ENCODE data around the gene MAP3K15.

Gene MAP3K15

GRCh38 chrX:19514791-19515614 lies at the start of gene MAP3K15:
MAP3K15 (minus strand) TSS chrX:19515508; CDS start chrX:19515261, 247 bp downstream.
- no peak for DNase-seq (ENCODE audit: low spot score)

GRCh38 chrX:19564606-19565005 lies 49.3 kb upstream of the MAP3K15 start:
- DNase-seq (ENCODE audit: low spot score) = no peak

- DNase-seq (ENCODE audit: low spot score) = no peak
These were observed 48.4 kb upstream of the MAP3K15 start for GRCh38 chrX:19563746-19564145.

- DNase-seq (ENCODE audit: low spot score) = no peak
These were observed 48.0 kb upstream of the MAP3K15 start for GRCh38 chrX:19563327-19563726.

GRCh38 chrX:19560611-19561010 lies 45.3 kb upstream of the MAP3K15 start:
- no peak for DNase-seq (ENCODE audit: low spot score)

- DNase-seq (ENCODE audit: low spot score) = no peak
These were observed 42.5 kb upstream of the MAP3K15 start for GRCh38 chrX:19557822-19558221.

- DNase-seq (ENCODE audit: low spot score) = no peak
These were observed 40.9 kb upstream of the MAP3K15 start for GRCh38 chrX:19556202-19556601.

- no peak for DNase-seq (ENCODE audit: low spot score)
These were observed 40.4 kb upstream of the MAP3K15 start for GRCh38 chrX:19555683-19556082.

- no peak for DNase-seq (ENCODE audit: low spot score)
These were observed 39.9 kb upstream of the MAP3K15 start for GRCh38 chrX:19555236-19555635.

GRCh38 chrX:19554786-19555185 lies 39.5 kb upstream of the MAP3K15 start:
- no peak for DNase-seq (ENCODE audit: low spot score)

- no peak for DNase-seq (ENCODE audit: low spot score)
These were observed 37.5 kb upstream of the MAP3K15 start for GRCh38 chrX:19552793-19553192.

GRCh38 chrX:19549838-19550237 lies 34.5 kb upstream of the MAP3K15 start:
- DNase-seq (ENCODE audit: low spot score) = no peak

- no peak for DNase-seq (ENCODE audit: low spot score)
These were observed 33.6 kb upstream of the MAP3K15 start for GRCh38 chrX:19548934-19549333.

- DNase-seq (ENCODE audit: low spot score) = no peak
These were observed 33.0 kb upstream of the MAP3K15 start for GRCh38 chrX:19548279-19548678.

GRCh38 chrX:19545651-19546050 lies 30.3 kb upstream of the MAP3K15 start:
- no peak for DNase-seq (ENCODE audit: low spot score)

GRCh38 chrX:19544693-19545305 lies 29.5 kb upstream of the MAP3K15 start:
- peak; percentile 57 for DNase-seq (ENCODE audit: low spot score)

GRCh38 chrX:19543951-19544381 lies 28.7 kb upstream of the MAP3K15 start:
- no peak for DNase-seq (ENCODE audit: low spot score)

- no peak for DNase-seq (ENCODE audit: low spot score)
These were observed 27.9 kb upstream of the MAP3K15 start for GRCh38 chrX:19543020-19543715.

GRCh38 chrX:19541931-19542330 lies 26.6 kb upstream of the MAP3K15 start:
- DNase-seq (ENCODE audit: low spot score) = no peak

GRCh38 chrX:19541196-19541595 lies 25.9 kb upstream of the MAP3K15 start:
- DNase-seq (ENCODE audit: low spot score) = no peak

- DNase-seq (ENCODE audit: low spot score) = no peak
These were observed 24.8 kb upstream of the MAP3K15 start for GRCh38 chrX:19540076-19540475.

GRCh38 chrX:19539665-19540064 lies 24.4 kb upstream of the MAP3K15 start:
- DNase-seq (ENCODE audit: low spot score) = no peak

GRCh38 chrX:19535476-19535875 lies 20.2 kb upstream of the MAP3K15 start:
- DNase-seq (ENCODE audit: low spot score) = peak; percentile 68
